ENCODE measurements around the gene COX8C.
"Not testable (repeated sequence)": the region's sequence is repeated elsewhere in the genome, so short reads cannot be mapped to it uniquely, and the experiment has no call there.

The COX8C gene

DNA sequence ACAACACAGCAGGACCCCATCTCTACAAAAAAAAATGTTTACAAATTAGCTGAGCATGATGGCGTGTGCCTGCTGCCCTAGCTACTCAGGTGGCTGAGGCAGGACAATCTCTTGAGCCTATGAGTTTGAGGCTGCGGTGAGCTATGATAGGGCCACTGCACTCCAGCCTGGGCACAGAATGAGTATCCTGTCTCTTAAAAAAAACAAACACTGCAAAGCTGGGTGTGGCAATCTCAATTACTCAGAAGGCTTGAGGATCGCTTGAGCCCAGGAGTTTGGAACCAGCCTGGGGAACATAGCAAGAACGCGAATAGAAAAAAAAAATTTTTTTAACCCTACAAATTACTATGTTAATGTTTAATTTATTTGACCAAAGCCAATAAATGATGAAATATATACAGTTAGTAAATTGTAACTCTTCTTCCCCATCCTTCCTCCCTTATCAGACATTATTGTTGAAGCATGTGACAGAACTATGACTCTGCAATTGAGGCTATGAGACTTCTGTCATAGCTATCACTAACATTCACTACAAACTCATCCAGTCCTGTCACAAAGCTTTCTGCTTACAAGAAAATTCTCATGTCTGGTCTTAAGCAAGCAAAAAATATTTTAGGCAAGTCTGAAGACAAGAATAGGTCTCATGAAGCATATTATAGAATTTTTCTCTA is 23.9 kb upstream of the COX8C start:
- no peak for DNase-seq

- no peak for DNase-seq
Measured at GRCh38 chr14:93323600-93324174, 23.3 kb upstream of the COX8C start.

DNA sequence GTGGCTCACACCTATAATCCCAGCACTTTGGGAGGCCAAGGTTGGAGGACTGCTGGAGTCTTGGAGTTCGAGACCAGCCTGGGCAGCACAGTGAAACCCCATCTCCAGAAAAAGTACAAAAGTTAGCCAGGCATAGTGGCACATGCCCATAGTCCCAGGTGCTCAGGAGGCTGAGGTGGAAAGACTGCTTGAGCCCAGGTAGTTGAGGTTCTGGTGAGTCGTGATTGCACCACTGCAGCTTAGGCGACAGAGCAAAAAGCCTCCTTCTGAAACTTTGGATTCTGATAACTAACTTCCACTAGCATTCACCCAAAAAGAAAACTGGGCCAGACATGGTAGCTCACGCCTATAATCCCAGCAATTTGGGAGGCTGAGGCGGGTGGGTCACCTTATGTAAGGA is 20.8 kb upstream of the COX8C start:
- DNase-seq: no peak

GRCh38 chr14:93328546-93328945 is 18.4 kb upstream of the COX8C start:
- no peak for DNase-seq

DNA sequence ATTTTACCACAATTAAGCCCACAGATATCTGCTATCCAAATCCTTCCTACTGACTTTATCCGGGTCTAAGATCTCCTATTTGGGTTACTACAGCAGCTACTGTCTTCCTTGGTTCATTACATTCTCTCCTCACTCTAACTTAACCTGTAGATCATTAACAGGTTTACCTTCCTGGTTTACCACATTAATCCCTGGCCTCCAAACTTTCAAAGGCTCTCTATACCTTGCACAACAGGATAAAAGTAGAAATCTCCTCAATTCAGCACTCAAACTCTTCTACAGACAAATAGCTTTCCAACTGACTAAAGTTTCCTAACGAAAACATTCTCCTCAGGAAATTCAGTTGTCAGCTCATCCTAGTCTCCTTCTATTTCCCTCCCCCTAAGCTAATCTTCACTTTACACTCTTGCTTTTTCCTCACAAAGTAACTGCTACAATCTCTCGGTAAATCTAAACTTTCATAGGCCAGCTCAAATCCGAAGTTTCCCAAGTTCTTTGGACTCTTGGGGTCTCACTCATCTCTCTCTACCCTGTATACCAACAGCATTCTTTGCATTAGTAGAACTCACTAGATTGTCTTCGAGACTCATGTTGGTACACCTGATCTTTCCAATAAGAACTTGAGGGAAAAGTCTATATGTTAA is 16.9 kb upstream of the COX8C start:
- no peak for DNase-seq

- no peak for DNase-seq
Measured at GRCh38 chr14:93330609-93331000, 16.4 kb upstream of the COX8C start.

DNA sequence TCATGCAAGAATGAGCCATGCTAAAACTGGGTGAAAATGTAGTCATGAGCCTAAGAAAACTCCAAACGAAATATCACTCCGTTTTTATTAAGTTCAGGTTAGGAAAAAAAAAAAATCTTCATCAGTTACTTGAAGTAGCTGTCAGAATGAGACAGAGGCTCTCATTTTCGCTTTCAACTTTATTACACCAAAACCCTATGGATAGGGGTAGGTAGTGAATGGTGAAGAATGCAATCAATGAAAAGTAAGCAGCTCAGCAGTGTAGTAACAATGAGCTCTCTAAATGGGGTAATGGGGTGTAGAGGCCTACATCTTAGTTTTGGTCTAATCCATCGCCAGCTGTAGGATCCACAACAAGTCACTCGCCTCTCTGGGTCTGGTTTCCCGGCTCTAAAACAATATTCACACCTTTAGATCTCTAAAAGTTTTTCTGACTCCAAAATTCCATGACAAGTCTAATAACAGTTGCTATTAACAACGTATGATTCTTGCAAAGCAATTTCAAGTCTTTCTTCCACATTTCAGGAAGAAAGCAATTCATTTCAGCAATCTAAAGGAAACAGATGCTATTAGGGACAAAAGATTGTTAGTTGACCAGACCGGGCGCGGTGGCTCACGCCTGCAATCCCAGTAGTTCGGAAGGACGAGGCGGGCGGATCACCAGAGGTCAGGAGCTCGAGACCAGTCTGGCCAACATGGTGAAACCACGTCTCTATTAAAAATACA is 15.8 kb upstream of the COX8C start:
- peak in 1 of 5 donors; percentile 22 for DNase-seq

GRCh38 chr14:93331728-93332396 is 15.1 kb upstream of the COX8C start:
- DNase-seq: no peak

DNA sequence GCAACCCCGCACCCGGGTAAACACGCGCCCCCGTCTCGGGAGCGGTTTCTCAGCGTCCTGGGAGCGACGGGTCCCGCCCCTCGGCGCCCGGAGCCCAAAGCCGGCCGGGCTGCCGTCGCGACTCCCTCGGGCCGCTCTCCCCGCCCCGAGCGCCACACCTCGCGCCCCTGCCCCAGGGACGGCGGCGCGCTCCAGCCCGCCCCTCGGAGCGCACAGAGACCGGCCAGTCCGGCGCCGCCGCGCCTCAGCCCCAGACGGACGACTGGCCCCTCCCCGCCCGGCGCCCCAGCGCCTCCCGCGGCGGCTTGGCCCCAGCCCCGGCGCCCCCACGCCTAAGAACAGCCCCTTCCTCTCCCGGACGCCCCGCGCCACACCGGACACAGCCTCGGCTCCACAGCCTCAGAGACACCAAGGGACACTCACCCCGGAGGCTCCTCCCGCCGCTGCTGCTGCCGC is 14.6 kb upstream of the COX8C start:
- peak in 3 of 5 donors; percentile 17 to 37 (median 17) for DNase-seq

- peak; percentile 90 to 97 (median 93) for DNase-seq
Measured at GRCh38 chr14:93332853-93333630, 13.9 kb upstream of the COX8C start, which contains the start of gene BTBD7. TSS of gene BTBD7 (minus strand) at chr14:93333036. CDS start at chr14:93296051, 36,985 bp downstream.

DNA sequence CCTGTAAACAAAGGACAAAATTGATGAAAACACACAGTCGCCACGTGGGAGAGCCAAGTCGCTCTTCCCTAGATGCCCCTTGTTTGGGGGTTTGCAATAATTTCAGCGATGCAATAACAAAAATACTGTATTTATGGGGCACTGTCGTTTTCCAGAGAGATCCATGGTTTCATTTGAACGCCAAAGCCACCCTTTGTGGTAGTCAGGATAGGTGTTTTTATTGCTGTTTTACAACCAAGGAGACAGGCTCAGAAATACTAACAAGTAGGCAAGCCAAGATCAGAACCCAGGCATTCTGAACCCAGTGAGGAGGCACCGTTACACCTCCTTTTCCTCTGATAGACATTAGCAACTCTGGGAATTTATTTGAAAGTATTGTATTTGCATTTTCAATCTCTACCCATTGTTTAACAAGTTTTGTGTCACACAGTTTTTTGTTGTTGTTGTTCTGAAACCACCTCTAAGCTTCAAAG is 13.3 kb upstream of the COX8C start:
- no peak for DNase-seq

DNA sequence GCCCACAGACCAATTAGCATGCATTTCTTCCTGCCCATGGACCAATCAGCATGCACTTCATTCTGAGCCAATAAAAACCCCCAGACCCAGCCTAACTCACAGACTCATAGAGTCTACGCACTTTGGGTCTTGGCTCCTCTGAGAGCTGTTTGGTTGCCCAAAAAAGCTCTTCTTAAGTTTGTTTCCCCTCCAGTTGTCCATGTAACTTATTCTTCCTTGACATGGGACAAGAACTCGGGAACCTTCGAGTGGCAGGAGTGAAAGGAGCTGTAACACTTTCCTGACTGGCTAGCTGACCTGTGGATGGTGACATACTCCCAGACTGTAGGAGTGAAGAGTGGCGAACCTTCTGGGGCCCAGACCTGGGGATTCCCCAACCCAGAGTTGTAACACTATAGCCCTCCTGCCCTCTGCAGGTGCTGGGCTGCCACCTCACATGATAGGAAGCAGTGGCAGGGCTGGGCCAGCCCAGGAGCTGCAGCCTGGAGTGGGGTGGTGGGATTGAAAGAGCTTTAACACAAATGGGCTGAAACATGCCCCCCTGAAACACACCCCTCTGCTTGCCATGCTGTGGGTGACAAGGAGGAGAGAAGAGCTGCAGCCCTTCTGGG is 9.7 kb upstream of the COX8C start:
- DNase-seq: no peak

GRCh38 chr14:93337884-93338283 is 9.1 kb upstream of the COX8C start:
- DNase-seq: no peak

DNA sequence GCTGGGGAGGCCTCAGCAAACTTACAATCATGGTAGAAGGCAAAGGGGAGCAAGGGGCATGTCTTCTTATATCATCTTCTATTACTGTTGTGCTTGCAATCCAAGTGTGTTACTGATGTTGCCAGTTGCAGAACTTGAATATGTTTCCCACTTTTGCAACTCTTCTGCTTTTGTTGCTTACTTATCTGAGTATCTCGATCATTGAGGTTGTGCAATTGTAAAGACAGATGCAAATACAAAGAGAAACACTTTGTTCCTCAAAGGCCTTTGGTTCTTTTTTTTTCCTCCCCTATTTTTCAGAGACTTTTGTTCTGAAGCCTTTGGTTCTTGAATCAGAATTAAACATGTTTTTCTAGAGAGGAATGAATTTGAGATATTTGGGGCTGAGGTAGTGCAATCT is 3.7 kb upstream of the COX8C start:
- DNase-seq: no peak

DNA sequence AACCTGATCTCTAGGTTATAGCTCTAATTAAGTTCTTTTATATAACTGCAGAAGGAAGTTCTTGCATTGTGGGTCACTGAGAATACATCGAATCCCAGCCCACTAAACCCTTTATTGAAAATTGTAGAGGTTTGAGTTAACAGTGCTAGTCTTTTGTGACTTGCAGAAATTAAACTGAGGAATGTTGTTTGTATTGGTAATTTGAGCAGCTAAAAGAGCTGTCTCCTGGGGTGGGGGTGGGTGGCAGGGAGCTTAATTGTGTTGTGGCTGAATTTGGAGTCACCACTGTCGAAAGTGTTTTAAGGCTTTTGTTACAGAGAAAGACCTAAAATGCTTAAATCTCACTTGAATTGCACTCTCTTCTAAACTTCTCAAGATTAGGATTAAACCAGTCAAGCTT is 3.2 kb upstream of the COX8C start:
- no peak for DNase-seq

DNA sequence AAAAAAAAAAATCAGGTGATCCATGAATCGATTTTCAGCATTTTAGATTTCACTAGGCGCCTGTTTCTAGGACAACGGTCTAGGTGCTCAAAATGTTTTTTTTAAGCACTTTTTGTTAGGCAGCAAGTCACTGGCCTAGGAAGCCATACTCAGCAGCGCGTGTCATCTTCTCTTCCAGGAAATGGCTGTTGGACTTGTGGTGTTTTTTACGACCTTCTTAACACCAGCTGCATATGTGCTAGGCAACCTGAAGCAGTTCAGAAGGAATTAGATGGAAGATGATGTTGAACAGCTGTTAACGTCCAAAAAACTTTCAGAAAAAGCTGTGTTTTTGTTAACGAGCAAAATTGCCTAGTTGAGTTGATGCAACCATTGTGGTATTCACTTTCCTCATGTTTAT is 868 bp downstream of the COX8C start:
- no peak for DNase-seq

DNA sequence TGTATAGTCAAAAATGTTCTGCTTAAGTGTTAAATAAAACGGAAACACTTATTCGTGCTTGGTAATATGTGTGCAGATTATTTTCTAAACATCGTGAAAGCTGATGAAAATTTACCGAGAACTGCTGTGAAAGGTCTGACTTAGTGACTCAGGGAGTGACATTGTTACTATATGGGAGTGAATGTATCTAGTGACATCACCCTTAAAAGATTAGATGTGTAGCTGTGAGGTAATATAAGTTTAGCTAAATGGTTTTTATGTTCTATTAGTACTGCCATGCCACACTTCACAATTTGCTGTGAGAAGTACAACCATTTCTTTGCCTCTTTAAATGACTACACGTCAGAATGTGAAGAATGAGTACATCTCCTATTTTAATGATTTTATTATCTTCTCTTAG is 1.3 kb downstream of the COX8C start:
- no peak for DNase-seq

GRCh38 chr14:93354873-93355272 is 7.9 kb downstream of the COX8C start:
- not testable (repeated sequence) for DNase-seq

DNA sequence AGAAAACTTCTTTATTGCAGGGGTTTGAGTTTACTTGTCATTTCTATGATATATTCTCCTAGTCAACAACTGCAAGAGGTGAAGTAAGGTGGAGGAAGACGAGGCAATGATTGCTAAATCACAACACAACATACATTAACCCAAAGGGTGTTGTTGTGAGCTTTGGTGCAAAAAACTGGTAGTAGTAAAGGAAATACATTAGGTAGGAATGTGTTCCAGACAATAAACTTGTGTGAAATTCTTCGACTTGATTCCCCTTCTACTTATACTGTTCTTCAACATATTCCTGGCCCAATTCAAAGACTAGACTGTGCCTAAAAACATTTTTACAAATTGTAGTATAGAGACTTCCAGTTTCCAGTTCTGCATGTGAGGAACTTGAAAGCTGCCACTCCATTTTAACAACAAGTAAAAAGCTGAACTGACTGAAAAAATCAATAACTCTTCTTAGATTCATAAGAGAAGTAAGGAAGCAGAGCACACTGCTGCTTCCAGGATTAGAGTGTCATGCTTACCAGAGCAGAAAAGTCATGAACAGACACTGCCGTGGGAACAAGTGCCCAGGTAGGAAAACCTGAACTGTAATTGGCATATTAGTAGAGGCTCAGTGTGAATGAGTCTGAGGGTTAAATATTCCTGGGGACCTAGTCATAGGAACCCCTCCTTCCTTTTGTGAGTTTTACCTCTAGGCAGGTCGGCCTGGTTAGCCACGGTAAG is 22.2 kb downstream of the COX8C start:
- no peak for DNase-seq

DNA sequence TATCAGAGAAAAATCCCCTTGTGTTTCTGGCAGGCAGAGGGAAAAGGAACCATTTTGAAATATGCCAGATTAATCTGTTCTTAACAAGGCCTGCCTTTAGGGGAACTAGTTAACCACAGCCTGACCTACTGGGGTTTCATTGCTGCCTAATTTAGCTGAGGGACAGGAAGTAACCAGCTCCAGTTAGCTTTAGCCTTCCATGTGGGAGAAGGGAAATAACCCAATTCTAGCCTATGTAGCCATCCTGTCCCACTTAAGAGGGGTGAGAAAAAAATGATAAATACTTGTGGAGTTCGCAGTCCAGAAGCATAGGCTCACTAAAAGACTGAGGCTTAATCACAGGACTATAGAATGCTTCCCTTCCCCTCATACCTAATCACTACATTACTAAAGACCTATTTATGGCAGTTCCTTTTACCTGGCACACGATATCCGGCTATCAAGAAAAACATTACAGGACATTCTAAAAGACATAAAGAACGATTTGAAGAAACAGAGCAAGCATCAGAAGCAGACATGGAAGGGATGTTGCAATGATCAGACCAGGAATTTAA is 22.8 kb downstream of the COX8C start:
- DNase-seq: no peak
